ENCODE measurements around the gene PODXL. TPM values are rescaled to one million over a fixed set of nuclear protein-coding genes. Genes with fewer than 3 reads are reported as not detected.

The PODXL gene
- total RNA-seq, 1 experiment from 2014 or later: 32.3 TPM

- H3K4me3 ChIP-seq (ENCODE audit: low read depth in 2 of 2, low read length in 2 of 2): no peak overlapping the region
- TF ChIP-seq SIN3A (IDR thresholded peaks at IDR 0.05; ENCODE audit: borderline replicate concordance, insufficient read depth, low read depth, low read length): no peak
- DNase-seq (ENCODE audit: low read depth, low spot score) (no peak), ATAC-seq (no peak)
- CTCF ChIA-PET: no interaction called here
- H3K9me3 ChIP-seq (ENCODE audit: control insufficient read depth, insufficient read depth, low read depth, low read length): no peaks in the 10 kb centered on the region
- intact Hi-C loops (cut with micrococcal nuclease; ENCODE audit: unreplicated experiment): no loop called here
- H3K27me3 ChIP-seq (ENCODE audit: control insufficient read depth, insufficient read depth, low read length): no peaks in the 10 kb centered on the region
- no peaks in the 10 kb centered on the region for H3K36me3 ChIP-seq (ENCODE audit: control insufficient read depth, insufficient read depth, low read length)
- BruUV-seq (replicated peaks): no TSS peak
- POLR2A ChIA-PET: no interaction called here
- H3K27ac ChIP-seq (ENCODE audit: low read length): no peak overlapping the region
- no peaks in the 10 kb centered on the region for H3K4me1 ChIP-seq (ENCODE audit: control insufficient read depth, insufficient read depth, low read length)
- in situ Hi-C loops (cut with HindIII; ENCODE audit: low pct_unique_long_range_greater_than_20kb, low sequenced_read_pairs): no loop called here
Observed at GRCh38 chr7:131600085-131600881, 43.9 kb upstream of the PODXL start.

DNA sequence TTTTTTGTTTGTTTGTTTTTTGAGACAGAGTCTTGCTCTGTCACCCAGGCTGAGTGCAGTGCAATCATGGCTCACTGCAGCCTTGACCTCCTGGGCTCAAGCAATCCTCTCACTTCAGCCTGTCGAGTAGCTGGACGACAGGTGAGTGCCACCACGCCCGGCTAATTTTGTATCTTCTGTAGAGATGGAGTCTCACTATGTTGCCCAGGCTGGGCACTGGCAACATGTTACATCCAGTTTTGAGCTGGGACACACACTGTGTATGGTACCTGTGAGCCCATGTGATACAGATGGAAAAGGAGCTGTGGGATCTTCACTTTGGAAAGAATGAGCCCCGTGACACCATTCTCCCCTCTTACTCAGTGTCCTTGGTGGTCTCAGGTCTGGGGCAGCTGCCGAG is 40.4 kb upstream of the PODXL start:
- Histone ChIP-seq H3K9me3 (ENCODE audit: control insufficient read depth, insufficient read depth, low read depth, low read length) (no peaks in the 10 kb centered on the region), H3K4me1 (ENCODE audit: control insufficient read depth, insufficient read depth, low read length) (no peaks in the 10 kb centered on the region), H3K27me3 (ENCODE audit: control insufficient read depth, insufficient read depth, low read length) (no peaks in the 10 kb centered on the region), H3K4me3 (ENCODE audit: low read depth in 2 of 2, low read length in 2 of 2) (no peak overlapping the region), H3K36me3 (ENCODE audit: control insufficient read depth, insufficient read depth, low read length) (no peaks in the 10 kb centered on the region), H3K27ac (ENCODE audit: low read length) (no peak overlapping the region)
- CTCF ChIA-PET: no interaction called here
- TF ChIP-seq SIN3A (IDR thresholded peaks at IDR 0.05; ENCODE audit: borderline replicate concordance, insufficient read depth, low read depth, low read length) (no peak), TCF7L2 (IDR thresholded peaks at IDR 0.05; ENCODE audit: low read depth, low read length) (no peak), REST (IDR thresholded peaks at IDR 0.05; ENCODE audit: insufficient read depth in 1 of 2, low read depth in 2 of 2, low read length in 1 of 2) (no peak), CTCF (IDR thresholded peaks at IDR 0.05) (no peak), POLR2AphosphoS5 (IDR thresholded peaks at IDR 0.05; ENCODE audit: low read depth, low read length) (no peak)
- intact Hi-C loops (cut with micrococcal nuclease; ENCODE audit: unreplicated experiment): no loop called here
- no peak for DNase-seq (ENCODE audit: low read depth, low spot score)
- no TSS peak for BruUV-seq (replicated peaks)
- no peak for ATAC-seq
- POLR2A ChIA-PET: interaction anchor here (0.5 kb wide), 1 partner anchor 12 kb away, joined by 21 read pairs; no protein-coding TSS in a partner anchor
- in situ Hi-C loops (cut with HindIII; ENCODE audit: low pct_unique_long_range_greater_than_20kb, low sequenced_read_pairs): no loop called here

DNA sequence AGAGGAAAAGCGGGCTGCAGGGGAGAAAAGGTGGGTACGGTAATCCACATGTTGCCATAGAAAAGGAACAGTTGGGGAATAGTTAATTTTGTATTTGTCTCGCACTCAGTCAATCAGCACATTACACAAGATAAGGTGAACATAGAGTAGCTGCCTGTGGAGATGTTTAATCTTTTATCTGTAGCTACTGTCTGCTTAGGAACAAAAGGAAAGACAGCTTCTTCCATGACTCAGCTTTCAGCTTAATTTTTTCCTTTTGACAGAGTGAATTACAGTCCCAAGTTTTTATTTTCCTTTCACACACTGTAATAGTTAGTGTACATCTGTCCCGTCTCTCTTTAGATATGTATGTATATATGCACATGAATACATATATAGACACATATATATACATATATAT is 39.3 kb upstream of the PODXL start:
- Histone ChIP-seq H3K9me3 (ENCODE audit: control insufficient read depth, insufficient read depth, low read depth, low read length) (no peaks in the 10 kb centered on the region), H3K4me3 (ENCODE audit: low read depth in 2 of 2, low read length in 2 of 2) (no peak overlapping the region), H3K36me3 (ENCODE audit: control insufficient read depth, insufficient read depth, low read length) (no peaks in the 10 kb centered on the region), H3K27me3 (ENCODE audit: control insufficient read depth, insufficient read depth, low read length) (no peaks in the 10 kb centered on the region), H3K4me1 (ENCODE audit: control insufficient read depth, insufficient read depth, low read length) (no peaks in the 10 kb centered on the region), H3K27ac (ENCODE audit: low read length) (no peak overlapping the region)
- ChIA-PET POLR2A (no interaction called here), CTCF (no interaction called here)
- DNase-seq (ENCODE audit: low read depth, low spot score) (no peak), ATAC-seq (no peak)
- BruUV-seq (replicated peaks): no TSS peak
- intact Hi-C loops (cut with micrococcal nuclease; ENCODE audit: unreplicated experiment) (no loop called here), in situ Hi-C loops (cut with HindIII; ENCODE audit: low pct_unique_long_range_greater_than_20kb, low sequenced_read_pairs) (no loop called here)
- TF ChIP-seq POLR2AphosphoS5 (IDR thresholded peaks at IDR 0.05; ENCODE audit: low read depth, low read length) (no peak), CTCF (IDR thresholded peaks at IDR 0.05) (no peak), REST (IDR thresholded peaks at IDR 0.05; ENCODE audit: insufficient read depth in 1 of 2, low read depth in 2 of 2, low read length in 1 of 2) (no peak), TCF7L2 (IDR thresholded peaks at IDR 0.05; ENCODE audit: low read depth, low read length) (no peak), SIN3A (IDR thresholded peaks at IDR 0.05; ENCODE audit: borderline replicate concordance, insufficient read depth, low read depth, low read length) (no peak)
